Testis (tissue), 3 donors: ENCODE data around the gene TCF7L1. TPM values are rescaled to one million over a fixed set of nuclear protein-coding genes. Genes with fewer than 3 reads are reported as not detected.
"Not testable (repeated sequence)": the region's sequence is repeated elsewhere in the genome, so short reads cannot be mapped to it uniquely, and the experiment has no call there.

ENCODE experiments used
- DNase-seq: peaks from one replicate; pipeline ENCODE4 v3.0.0-alpha.2; 2019
- H3K27ac ChIP-seq, 2 donors: fragments of 200-600 bp; sonication (generic); one replicate each; pipeline ENCODE4 v1.5.1; 2019
- H3K27me3 ChIP-seq: fragments of 200-600 bp; sonication (generic); one replicate; pipeline ENCODE4 v1.5.1; 2019
- H3K36me3 ChIP-seq: fragments of 200-600 bp; sonication (generic); one replicate; pipeline ENCODE4 v1.5.1; 2017; ENCODE audit warnings: low read depth; ENCODE audit errors: missing control alignments
- H3K4me1 ChIP-seq: fragments of 200-600 bp; sonication (generic); one replicate; pipeline ENCODE4 v1.5.1; 2019
- H3K4me3 ChIP-seq, 2 donors: fragments of 200-600 bp; sonication (generic); one replicate each; pipeline ENCODE4 v1.5.1; 2017 to 2019
- H3K9me3 ChIP-seq: fragments of 200-600 bp; sonication (generic); one replicate; pipeline ENCODE4 v1.5.1; 2017
- POLR2A ChIP-seq: fragments of 450-650 bp; IDR thresholded peaks from one replicate; pipeline ENCODE4 v1.6.1; 2017; ENCODE audit warnings: antibody characterized with exemption, mild to moderate bottlenecking, moderate library complexity
- WGBS, 2 donors: methylation state at CpG; one replicate each; pipeline ENCODE4 v1.1.5; 2018; 5-methylcytosine and 5-hydroxymethylcytosine counted together
- intact Hi-C: fragments of 100-400 bp; cut with DNase I; formaldehyde crosslinking; loops from one replicate; pipeline ENCODE4 v1.15.1; 2023; ENCODE audit warnings: low total_unique reads
- polyA plus RNA-seq: library from polyadenylated mRNA; stranded (reverse); fragments of 350-450 nt; fragmentation: Illumina TruSeq; extraction: RNeasy Lipid Tissue Mini Kit (QIAGEN cat#74804); gene quantifications from one replicate; pipeline ENCODE4 v1.2.3, GENCODE V29; 2014; ENCODE audit warnings: low read depth, low replicate concordance; ENCODE audit not compliant: insufficient read depth
- total RNA-seq, 2 donors: library from RNA; depleted of rRNA; stranded (reverse); fragments of >200 nt; gene quantifications; one replicate each; pipeline ENCODE4 v1.2.3, GENCODE V29; 2016
- TF ChIP-seq, protein P1 (sequence below), 3 experiments: fragments of 450-650 bp in 2 of 3; fragments of 200-600 bp in 1 of 3; sonication (generic) in 1 of 3; IDR thresholded peaks; one replicate each; pipeline ENCODE4 v1.5.1; 2016 to 2019; ENCODE audit warnings: antibody characterized with exemption in 3 of 3, mild to moderate bottlenecking in 2 of 3, moderate library complexity in 1 of 3

The TCF7L1 gene
- total and polyA plus RNA-seq, 3 donors from 2014 or later: 6.7 to 11.9 (median 6.7) TPM

DNA sequence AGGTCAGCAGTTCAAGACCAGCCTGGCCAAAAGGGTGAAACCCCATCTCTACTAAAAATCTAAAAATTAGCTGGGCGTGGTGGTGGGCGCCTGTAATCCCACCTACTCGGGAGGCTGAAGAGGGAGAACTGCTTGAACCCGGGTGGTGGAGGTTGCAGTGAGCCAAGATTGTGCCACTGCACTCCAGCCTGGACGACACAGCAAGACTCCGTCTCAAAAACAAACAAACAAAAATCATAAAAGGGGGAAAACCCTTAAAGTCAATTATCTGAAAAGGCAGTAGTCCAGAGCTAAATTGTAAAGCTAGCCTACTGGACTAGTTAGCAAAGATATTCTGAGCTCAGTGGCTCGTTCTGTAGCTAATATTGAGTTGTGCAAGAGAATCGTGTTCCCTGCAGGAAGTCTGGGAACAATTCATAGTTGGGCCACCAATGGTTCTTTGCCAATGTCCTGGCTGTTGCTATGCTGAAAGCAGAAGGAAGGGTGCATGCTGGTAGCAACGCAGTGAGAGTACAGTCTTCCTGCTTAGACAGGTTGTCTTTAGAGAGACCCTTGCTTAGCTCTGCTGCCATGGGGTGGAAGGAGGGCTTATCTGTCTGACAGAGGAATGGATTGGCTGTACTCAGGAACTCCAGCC lies 190.3 kb downstream of the TCF7L1 start:
- Histone ChIP-seq H3K36me3 (no peaks in the 10 kb centered on the region), H3K9me3 (no peaks in the 10 kb centered on the region), H3K27me3 (no peaks in the 10 kb centered on the region), H3K27ac (peak overlapping the region in 1 of 2 donors; percentile 14), H3K4me3 (no peak overlapping the region), H3K4me1 (peaks cover 32% of the 10 kb centered on the region)
- 83 to 86% methylated on average over 9 of the region's 9 CpGs for WGBS, 2 donors
- TF ChIP-seq POLR2A: no peak
- TF ChIP-seq, protein P1, sequence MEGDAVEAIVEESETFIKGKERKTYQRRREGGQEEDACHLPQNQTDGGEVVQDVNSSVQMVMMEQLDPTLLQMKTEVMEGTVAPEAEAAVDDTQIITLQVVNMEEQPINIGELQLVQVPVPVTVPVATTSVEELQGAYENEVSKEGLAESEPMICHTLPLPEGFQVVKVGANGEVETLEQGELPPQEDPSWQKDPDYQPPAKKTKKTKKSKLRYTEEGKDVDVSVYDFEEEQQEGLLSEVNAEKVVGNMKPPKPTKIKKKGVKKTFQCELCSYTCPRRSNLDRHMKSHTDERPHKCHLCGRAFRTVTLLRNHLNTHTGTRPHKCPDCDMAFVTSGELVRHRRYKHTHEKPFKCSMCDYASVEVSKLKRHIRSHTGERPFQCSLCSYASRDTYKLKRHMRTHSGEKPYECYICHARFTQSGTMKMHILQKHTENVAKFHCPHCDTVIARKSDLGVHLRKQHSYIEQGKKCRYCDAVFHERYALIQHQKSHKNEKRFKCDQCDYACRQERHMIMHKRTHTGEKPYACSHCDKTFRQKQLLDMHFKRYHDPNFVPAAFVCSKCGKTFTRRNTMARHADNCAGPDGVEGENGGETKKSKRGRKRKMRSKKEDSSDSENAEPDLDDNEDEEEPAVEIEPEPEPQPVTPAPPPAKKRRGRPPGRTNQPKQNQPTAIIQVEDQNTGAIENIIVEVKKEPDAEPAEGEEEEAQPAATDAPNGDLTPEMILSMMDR (IDR thresholded peaks at IDR 0.05): no peak
- intact Hi-C loops: no loop called here
- no peak for DNase-seq

DNA sequence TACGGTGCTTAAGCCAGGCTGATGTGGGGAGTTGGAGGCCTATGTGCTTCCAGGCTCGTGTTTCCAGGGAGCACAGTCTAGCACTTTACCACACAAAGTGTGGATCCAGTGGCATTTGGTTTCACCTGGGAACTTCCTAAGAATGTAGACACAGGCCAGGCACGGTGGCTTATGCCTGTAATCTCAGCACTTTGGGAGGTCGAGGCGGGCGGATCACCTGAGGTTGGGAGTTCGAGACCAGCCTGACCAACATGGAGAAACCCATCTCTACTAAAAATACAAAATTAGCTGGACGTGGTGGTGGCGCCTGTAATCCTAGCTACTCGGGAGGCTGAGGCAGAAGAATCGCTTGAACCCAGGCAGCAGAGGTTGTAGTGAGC lies 190.8 kb downstream of the TCF7L1 start:
- intact Hi-C loops, H3K36me3 ChIP-seq: not testable (repeated sequence)

DNA sequence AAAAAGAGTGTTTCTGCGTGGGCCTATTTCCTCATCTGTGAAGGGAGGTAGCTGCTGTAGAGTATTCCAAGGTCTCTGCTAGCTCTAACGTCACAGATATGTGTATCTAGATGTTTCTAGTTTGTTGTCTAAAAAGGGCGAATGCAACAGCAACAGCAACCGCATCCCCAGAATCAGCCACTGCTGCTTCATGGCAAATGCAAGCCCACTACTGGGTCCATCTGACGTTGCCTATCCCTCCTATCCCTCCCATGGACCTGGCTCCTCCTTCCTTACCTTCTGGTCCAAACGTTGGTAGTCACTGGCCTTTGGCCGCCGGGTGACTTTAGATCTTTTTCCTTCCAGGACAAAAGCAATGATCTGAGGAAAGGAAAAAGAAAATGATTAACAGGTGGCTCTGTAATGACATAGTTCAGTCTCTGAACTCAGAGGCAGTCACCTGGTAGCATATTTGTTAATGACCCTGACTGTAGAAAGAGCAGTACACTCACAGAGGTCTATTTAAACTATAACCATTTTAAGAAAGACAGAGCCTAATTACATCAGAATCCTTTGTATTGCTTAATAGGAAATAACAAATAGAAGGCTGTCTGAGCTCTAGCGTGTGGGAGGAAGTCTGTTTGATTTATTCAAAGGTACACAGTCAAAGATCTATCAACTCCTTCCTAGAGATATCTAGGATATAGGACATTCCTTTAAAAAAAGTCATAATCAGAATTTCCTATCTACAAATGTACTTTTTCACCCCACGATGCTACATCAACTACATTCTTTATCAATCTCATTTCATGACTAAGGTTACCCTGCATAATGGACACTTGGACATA lies 191.7 kb downstream of the TCF7L1 start:
- WGBS, 2 donors: 50 to 59% methylated on average over 10 of the region's 10 CpGs
- no peaks in the 10 kb centered on the region for H3K36me3 ChIP-seq
- peak; percentile 68 for DNase-seq
- H3K27ac ChIP-seq: peak overlapping the region; percentile 50 to 64
- intact Hi-C loops: no loop called here
- H3K4me3 ChIP-seq: no peak overlapping the region
- no peaks in the 10 kb centered on the region for H3K27me3 ChIP-seq
- TF ChIP-seq POLR2A: no peak
- TF ChIP-seq, protein P1 (IDR thresholded peaks at IDR 0.05): no peak
- no peaks in the 10 kb centered on the region for H3K9me3 ChIP-seq
- H3K4me1 ChIP-seq: peaks cover 32% of the 10 kb centered on the region

More for the DNA sequence above, 190.8 kb downstream of the TCF7L1 start:
- not testable (repeated sequence) for H3K27me3 ChIP-seq, DNase-seq, H3K9me3 ChIP-seq, H3K4me3 ChIP-seq
- Histone ChIP-seq H3K4me1 (peaks cover 32% of the 10 kb centered on the region), H3K27ac (peak overlapping the region in 1 of 2 donors; percentile 14)
- WGBS, 2 donors: 88 to 97% methylated on average over 10 to 11 of the region's 11 CpGs

DNA sequence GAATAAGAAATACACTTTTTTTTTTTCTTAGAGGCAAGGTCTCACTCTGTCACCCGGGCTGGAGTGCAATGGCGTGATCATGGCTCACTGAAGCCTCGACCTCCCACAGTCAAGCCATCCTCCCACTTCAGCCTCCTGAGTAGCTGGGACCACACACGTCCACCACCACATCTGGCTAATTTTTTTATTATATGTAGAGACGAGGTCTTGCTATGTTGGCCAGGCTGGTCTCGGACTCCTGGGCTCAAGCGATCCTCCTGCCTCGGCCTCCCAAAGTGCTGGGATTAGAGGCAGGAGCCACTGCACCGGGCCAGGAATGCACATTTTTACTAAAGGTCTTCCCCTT lies 192.2 kb downstream of the TCF7L1 start:
- intact Hi-C loops: no loop called here
- no peak for DNase-seq
- 51 to 59% methylated on average over 9 of the region's 9 CpGs for WGBS, 2 donors
- Histone ChIP-seq H3K27ac (peak overlapping the region; percentile 42 to 64), H3K4me3 (peak overlapping the region in 1 of 2 donors; percentile 78), H3K4me1 (peaks cover 32% of the 10 kb centered on the region), H3K27me3 (no peaks in the 10 kb centered on the region), H3K36me3 (no peaks in the 10 kb centered on the region), H3K9me3 (no peaks in the 10 kb centered on the region)
- TF ChIP-seq, protein P1 (IDR thresholded peaks at IDR 0.05): no peak
- TF ChIP-seq POLR2A: no peak

DNA sequence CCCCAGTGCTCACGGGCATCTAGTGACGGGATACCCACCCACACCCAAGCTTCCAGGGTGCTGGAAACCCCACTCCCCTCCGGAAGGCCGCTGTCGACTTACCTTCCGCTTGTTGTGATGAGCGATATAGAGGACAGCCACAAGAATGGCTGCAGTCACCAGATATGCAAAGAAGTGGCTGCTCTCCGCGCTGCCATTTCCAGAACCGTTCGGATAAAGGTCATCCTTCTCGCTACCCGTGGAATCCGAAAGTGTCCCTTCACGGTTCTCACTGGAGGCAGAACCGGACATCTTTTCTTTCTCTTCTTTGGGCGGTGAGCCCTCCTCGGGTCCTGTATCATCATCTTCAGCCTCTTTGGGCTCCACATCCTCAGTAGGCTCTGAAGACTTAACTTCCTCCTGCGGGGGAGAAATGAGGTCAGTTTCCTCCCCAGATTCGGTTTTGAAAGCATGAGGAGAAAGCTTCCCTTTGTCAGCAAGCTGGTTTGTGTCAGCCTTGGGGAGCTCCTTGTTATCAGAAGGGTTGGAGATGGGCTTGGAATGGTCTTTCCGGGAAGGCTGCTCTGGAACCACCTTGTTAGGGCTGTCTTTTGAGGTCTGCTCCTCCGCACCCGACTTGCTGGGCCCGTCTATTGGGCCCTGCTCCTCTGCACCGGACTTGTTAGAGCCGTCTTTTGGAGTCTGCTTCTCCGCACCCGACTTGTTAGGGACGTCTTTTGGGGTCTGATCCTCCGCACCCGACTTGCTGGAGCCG lies 193.4 kb downstream of the TCF7L1 start:
- no peaks in the 10 kb centered on the region for H3K27me3 ChIP-seq
- no peaks in the 10 kb centered on the region for H3K9me3 ChIP-seq
- TF ChIP-seq POLR2A: no peak
- TF ChIP-seq, protein P1 (IDR thresholded peaks at IDR 0.05): no peak
- peak overlapping the region; percentile 96 to 98 for H3K27ac ChIP-seq
- peak; percentile 40 for DNase-seq
- peak overlapping the region; percentile 78 to 95 for H3K4me3 ChIP-seq
- peaks cover 32% of the 10 kb centered on the region for H3K4me1 ChIP-seq
- intact Hi-C loops: no loop called here
- 7 to 25% methylated on average over 25 to 32 of the region's 32 CpGs for WGBS, 2 donors
- H3K36me3 ChIP-seq: no peaks in the 10 kb centered on the region
